ENCODE measurements around the gene CEND1. TPM values are rescaled to one million over a fixed set of nuclear protein-coding genes. Genes with fewer than 3 reads are reported as not detected.
A peak's percentile ranks its signal among the peaks of the same experiment; 100 is the strongest.

Gene CEND1
- total and polyA plus RNA-seq, 2 of the 13 experiments (the other 11 are each of a cell fraction or from before 2014, with no cell fraction given) = not detected

- TF ChIP-seq ESRRA (CRISPR knock-in tag; IDR thresholded peaks at IDR 0.05; ENCODE audit: low read depth) (no peak), ZBTB46 (CRISPR knock-in tag; IDR thresholded peaks at IDR 0.05; ENCODE audit: borderline replicate concordance) (0 out of 2 replicates have a peak, but pooled peaks have one; percentile 8), STAT5B (CRISPR knock-in tag; IDR thresholded peaks at IDR 0.05) (no peak), PHF20 (CRISPR knock-in tag; IDR thresholded peaks at IDR 0.05) (peak; percentile 60; the same call in 1 of the 2 replicates), ZNF296 (CRISPR knock-in tag; conservative IDR thresholded peaks at IDR 0.05) (no peak), ZNF766 (CRISPR knock-in tag; IDR thresholded peaks at IDR 0.05; ENCODE audit: borderline replicate concordance) (no peak), ZNF703 (CRISPR knock-in tag; IDR thresholded peaks at IDR 0.05; ENCODE audit: borderline replicate concordance) (no peak), ZNF484 (CRISPR knock-in tag; IDR thresholded peaks at IDR 0.05; ENCODE audit: borderline replicate concordance, low read depth) (no peak), KAT2B (IDR thresholded peaks at IDR 0.05; ENCODE audit: borderline replicate concordance, low read depth, low read length) (no peak), ZNF558 (CRISPR knock-in tag; IDR thresholded peaks at IDR 0.05; ENCODE audit: borderline replicate concordance) (no peak; the same call in 1 of the 2 replicates), CBX2 (IDR thresholded peaks at IDR 0.05; ENCODE audit: low read depth, low read length) (no peak), CBX2 (CRISPR knock-in tag; IDR thresholded peaks at IDR 0.05; ENCODE audit: low read depth) (no peak), SCMH1 (CRISPR knock-in tag; IDR thresholded peaks at IDR 0.05; ENCODE audit: borderline replicate concordance) (no peak), ZFP41 (CRISPR knock-in tag; IDR thresholded peaks at IDR 0.05; ENCODE audit: borderline replicate concordance) (0 out of 2 replicates have a peak, but pooled peaks have one; percentile 32), ZNF256 (CRISPR knock-in tag; conservative IDR thresholded peaks at IDR 0.05) (no peak)
- TF ChIP-seq, protein P1, sequence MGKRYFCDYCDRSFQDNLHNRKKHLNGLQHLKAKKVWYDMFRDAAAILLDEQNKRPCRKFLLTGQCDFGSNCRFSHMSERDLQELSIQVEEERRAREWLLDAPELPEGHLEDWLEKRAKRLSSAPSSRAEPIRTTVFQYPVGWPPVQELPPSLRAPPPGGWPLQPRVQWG (CRISPR knock-in tag; IDR thresholded peaks at IDR 0.05; ENCODE audit: borderline replicate concordance, low read depth) = no peak
- TF ChIP-seq, protein P2, sequence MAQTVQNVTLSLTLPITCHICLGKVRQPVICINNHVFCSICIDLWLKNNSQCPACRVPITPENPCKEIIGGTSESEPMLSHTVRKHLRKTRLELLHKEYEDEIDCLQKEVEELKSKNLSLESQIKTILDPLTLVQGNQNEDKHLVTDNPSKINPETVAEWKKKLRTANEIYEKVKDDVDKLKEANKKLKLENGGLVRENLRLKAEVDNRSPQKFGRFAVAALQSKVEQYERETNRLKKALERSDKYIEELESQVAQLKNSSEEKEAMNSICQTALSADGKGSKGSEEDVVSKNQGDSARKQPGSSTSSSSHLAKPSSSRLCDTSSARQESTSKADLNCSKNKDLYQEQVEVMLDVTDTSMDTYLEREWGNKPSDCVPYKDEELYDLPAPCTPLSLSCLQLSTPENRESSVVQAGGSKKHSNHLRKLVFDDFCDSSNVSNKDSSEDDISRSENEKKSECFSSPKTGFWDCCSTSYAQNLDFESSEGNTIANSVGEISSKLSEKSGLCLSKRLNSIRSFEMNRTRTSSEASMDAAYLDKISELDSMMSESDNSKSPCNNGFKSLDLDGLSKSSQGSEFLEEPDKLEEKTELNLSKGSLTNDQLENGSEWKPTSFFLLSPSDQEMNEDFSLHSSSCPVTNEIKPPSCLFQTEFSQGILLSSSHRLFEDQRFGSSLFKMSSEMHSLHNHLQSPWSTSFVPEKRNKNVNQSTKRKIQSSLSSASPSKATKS (CRISPR knock-in tag; IDR thresholded peaks at IDR 0.05) = no peak
- TF ChIP-seq, protein P3, sequence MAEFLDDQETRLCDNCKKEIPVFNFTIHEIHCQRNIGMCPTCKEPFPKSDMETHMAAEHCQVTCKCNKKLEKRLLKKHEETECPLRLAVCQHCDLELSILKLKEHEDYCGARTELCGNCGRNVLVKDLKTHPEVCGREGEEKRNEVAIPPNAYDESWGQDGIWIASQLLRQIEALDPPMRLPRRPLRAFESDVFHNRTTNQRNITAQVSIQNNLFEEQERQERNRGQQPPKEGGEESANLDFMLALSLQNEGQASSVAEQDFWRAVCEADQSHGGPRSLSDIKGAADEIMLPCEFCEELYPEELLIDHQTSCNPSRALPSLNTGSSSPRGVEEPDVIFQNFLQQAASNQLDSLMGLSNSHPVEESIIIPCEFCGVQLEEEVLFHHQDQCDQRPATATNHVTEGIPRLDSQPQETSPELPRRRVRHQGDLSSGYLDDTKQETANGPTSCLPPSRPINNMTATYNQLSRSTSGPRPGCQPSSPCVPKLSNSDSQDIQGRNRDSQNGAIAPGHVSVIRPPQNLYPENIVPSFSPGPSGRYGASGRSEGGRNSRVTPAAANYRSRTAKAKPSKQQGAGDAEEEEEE (CRISPR knock-in tag; IDR thresholded peaks at IDR 0.05; ENCODE audit: borderline replicate concordance) = no peak
Measured at GRCh38 chr11:747158-748006, 42.5 kb downstream of the CEND1 start, which contains the start of gene TALDO1 (continued).

Measured in HepG2 (cell line).